ENCODE data around the gene TRPV4.

The TRPV4 gene

DNA sequence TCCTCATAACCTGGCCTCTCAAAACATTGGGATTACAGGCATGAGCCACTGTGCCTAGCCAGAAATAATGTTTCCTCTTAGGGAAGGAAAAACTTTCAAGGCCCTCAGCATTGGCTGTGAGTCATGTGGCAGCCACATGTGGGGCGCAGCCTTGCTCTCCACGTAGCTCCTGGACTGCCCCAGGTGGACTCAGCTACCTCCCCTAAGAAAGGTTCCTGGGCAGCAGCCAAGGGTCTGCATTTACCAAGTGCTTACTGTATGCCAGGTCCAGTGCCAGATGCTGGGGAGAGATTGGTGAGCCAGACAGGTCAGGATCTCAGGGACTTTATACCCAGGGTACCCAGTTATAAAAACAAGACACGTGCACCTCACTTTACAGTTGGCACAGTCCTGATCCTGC is 3.7 kb upstream of the TRPV4 start:
- H3K9me3 ChIP-seq (ENCODE audit: low read depth, low read length): no peaks in the 10 kb centered on the region
- TF ChIP-seq POLR2AphosphoS5 (IDR thresholded peaks at IDR 0.05; ENCODE audit: borderline replicate concordance, low read depth, low read length) (no peak), EZH2 (IDR thresholded peaks at IDR 0.05) (no peak), FOXP2 (optimal IDR thresholded peaks at IDR 0.05; ENCODE audit: control extremely low read depth, extremely low read length, insufficient read depth) (no peak)
- no peaks in the 10 kb centered on the region for H3K36me3 ChIP-seq (ENCODE audit: insufficient read depth, low read length)
- H3K9ac ChIP-seq (ENCODE audit: insufficient read length): no peak overlapping the region
- H3K4me3 ChIP-seq: no peak overlapping the region
- no peak for DNase-seq (ENCODE audit: low read depth, low spot score)
- no peak overlapping the region for H3K27ac ChIP-seq

DNA sequence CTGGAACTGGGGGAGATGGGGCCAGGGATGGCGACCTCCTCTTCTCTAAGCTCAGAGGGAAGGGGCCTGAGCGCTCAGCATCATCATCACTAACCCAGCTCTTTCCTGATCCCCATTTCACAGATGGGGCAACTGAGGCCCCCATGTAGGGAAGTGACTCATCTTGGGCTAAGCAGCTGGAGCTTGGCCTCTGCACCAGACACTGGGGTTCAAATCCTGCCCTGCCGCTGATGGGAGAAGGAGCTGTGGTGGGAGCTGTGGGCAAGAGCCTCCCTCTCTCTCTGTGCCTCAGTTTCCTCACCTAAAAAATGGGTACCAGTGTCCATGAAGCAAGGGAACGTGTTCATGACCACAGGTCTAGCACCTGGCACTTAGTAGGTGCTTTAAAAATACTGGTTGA is 2.6 kb upstream of the TRPV4 start:
- TF ChIP-seq FOXP2 (optimal IDR thresholded peaks at IDR 0.05; ENCODE audit: control extremely low read depth, extremely low read length, insufficient read depth) (no peak), EZH2 (IDR thresholded peaks at IDR 0.05) (no peak), POLR2AphosphoS5 (IDR thresholded peaks at IDR 0.05; ENCODE audit: borderline replicate concordance, low read depth, low read length) (no peak)
- Histone ChIP-seq H3K9ac (ENCODE audit: insufficient read length) (no peak overlapping the region), H3K36me3 (ENCODE audit: insufficient read depth, low read length) (no peaks in the 10 kb centered on the region), H3K4me3 (no peak overlapping the region), H3K27ac (no peak overlapping the region), H3K9me3 (ENCODE audit: low read depth, low read length) (no peaks in the 10 kb centered on the region)
- DNase-seq (ENCODE audit: low read depth, low spot score): no peak

- Histone ChIP-seq H3K9ac (ENCODE audit: insufficient read length) (no peak overlapping the region), H3K4me3 (no peak overlapping the region)
These were observed 474 bp downstream of the TRPV4 start for GRCh38 chr12:109832541-109833306.

GRCh38 chr12:109831929-109832328 is 1.3 kb downstream of the TRPV4 start:
- no peak overlapping the region for H3K9ac ChIP-seq (ENCODE audit: insufficient read length)
- H3K36me3 ChIP-seq (ENCODE audit: insufficient read depth, low read length): no peaks in the 10 kb centered on the region
- no peak for DNase-seq (ENCODE audit: low read depth, low spot score)
- H3K27ac ChIP-seq: no peak overlapping the region
- no peak overlapping the region for H3K4me3 ChIP-seq
- TF ChIP-seq FOXP2 (optimal IDR thresholded peaks at IDR 0.05; ENCODE audit: control extremely low read depth, extremely low read length, insufficient read depth) (no peak), EZH2 (IDR thresholded peaks at IDR 0.05) (no peak), POLR2AphosphoS5 (IDR thresholded peaks at IDR 0.05; ENCODE audit: borderline replicate concordance, low read depth, low read length) (no peak)
- no peaks in the 10 kb centered on the region for H3K9me3 ChIP-seq (ENCODE audit: low read depth, low read length)

More at GRCh38 chr12:109832541-109833306, 474 bp downstream of the TRPV4 start:
- H3K9me3 ChIP-seq (ENCODE audit: low read depth, low read length): no peaks in the 10 kb centered on the region
- H3K36me3 ChIP-seq (ENCODE audit: insufficient read depth, low read length): no peaks in the 10 kb centered on the region
- DNase-seq (ENCODE audit: low read depth, low spot score): no peak
- H3K27ac ChIP-seq: no peak overlapping the region
- no peak for TF ChIP-seq FOXP2 (optimal IDR thresholded peaks at IDR 0.05; ENCODE audit: control extremely low read depth, extremely low read length, insufficient read depth)
- TF ChIP-seq POLR2AphosphoS5 (IDR thresholded peaks at IDR 0.05; ENCODE audit: borderline replicate concordance, low read depth, low read length): no peak
- TF ChIP-seq EZH2 (IDR thresholded peaks at IDR 0.05): no peak

DNA sequence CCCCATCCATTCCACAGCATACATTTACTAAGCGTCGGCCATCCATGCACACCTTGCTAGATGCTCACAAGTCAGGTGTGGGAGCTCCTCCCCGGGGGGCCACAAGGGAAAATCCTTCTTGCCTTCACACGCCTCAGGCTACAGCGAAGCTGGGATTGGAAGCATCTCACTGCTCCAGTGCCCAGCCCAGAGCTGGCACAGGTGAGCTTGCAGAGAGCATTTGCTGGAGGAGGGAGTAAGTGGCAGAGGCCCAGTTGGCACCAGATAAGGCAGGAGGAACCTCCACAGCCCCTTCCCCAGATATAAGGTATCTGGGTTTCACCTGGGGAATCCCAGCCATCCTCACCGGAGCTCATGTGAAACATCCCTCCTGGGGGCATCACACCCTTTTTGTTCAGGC is 1.8 kb downstream of the TRPV4 start:
- no peaks in the 10 kb centered on the region for H3K9me3 ChIP-seq (ENCODE audit: low read depth, low read length)
- no peak for DNase-seq (ENCODE audit: low read depth, low spot score)

DNA sequence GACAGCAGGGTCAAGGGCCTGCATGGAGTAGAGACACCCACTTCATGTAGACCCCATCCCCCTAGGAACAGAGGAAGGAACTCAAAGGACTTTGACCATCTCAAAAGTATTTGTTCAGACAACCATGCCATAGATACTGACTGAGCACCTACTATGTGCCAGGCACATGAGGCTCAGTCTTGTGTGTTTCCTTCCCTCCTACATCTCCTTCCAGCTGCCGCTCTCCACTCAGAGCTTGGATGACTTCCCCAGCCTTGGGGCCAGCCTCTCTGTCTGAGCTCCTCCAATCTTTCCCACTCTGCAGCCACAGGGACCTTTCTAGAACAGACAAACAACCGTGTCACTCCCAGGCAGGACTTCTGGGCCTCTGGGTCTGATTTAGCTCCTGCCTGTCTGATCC is 2.5 kb downstream of the TRPV4 start:
- TF ChIP-seq POLR2AphosphoS5 (IDR thresholded peaks at IDR 0.05; ENCODE audit: borderline replicate concordance, low read depth, low read length) (no peak), FOXP2 (optimal IDR thresholded peaks at IDR 0.05; ENCODE audit: control extremely low read depth, extremely low read length, insufficient read depth) (no peak), EZH2 (IDR thresholded peaks at IDR 0.05) (no peak)
- no peak for DNase-seq (ENCODE audit: low read depth, low spot score)
- Histone ChIP-seq H3K9ac (ENCODE audit: insufficient read length) (no peak overlapping the region), H3K36me3 (ENCODE audit: insufficient read depth, low read length) (no peaks in the 10 kb centered on the region), H3K9me3 (ENCODE audit: low read depth, low read length) (no peaks in the 10 kb centered on the region), H3K4me3 (no peak overlapping the region), H3K27ac (no peak overlapping the region)

More for the DNA sequence above, 1.8 kb downstream of the TRPV4 start:
- TF ChIP-seq EZH2 (IDR thresholded peaks at IDR 0.05) (no peak), POLR2AphosphoS5 (IDR thresholded peaks at IDR 0.05; ENCODE audit: borderline replicate concordance, low read depth, low read length) (no peak), FOXP2 (optimal IDR thresholded peaks at IDR 0.05; ENCODE audit: control extremely low read depth, extremely low read length, insufficient read depth) (no peak)
- Histone ChIP-seq H3K27ac (no peak overlapping the region), H3K9ac (ENCODE audit: insufficient read length) (no peak overlapping the region), H3K4me3 (no peak overlapping the region), H3K36me3 (ENCODE audit: insufficient read depth, low read length) (no peaks in the 10 kb centered on the region)

DNA sequence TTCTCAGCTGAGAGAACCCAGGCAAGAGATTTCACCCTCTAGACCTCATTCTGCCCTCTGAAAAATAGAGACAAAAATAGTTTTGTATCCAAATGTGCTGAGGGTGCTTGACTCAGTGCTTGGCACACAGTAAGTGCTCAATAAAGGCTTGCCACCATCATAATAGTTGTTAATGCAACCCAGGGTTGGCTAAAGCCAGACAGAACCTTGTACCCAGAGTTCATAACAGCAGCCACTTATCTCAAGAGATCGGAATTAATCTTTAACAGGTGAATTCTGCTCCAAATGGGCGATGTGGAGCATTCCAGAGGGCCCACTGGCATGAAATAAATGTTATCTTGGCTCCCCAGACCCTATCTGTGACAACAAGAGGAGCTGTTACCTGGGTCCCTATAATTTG is 2.9 kb downstream of the TRPV4 start:
- H3K27ac ChIP-seq: no peak overlapping the region
- no peak for TF ChIP-seq POLR2AphosphoS5 (IDR thresholded peaks at IDR 0.05; ENCODE audit: borderline replicate concordance, low read depth, low read length)
- TF ChIP-seq EZH2 (IDR thresholded peaks at IDR 0.05): no peak
- TF ChIP-seq FOXP2 (optimal IDR thresholded peaks at IDR 0.05; ENCODE audit: control extremely low read depth, extremely low read length, insufficient read depth): no peak
- no peak for DNase-seq (ENCODE audit: low read depth, low spot score)
- no peaks in the 10 kb centered on the region for H3K36me3 ChIP-seq (ENCODE audit: insufficient read depth, low read length)
- H3K9ac ChIP-seq (ENCODE audit: insufficient read length): no peak overlapping the region
- no peaks in the 10 kb centered on the region for H3K9me3 ChIP-seq (ENCODE audit: low read depth, low read length)
- H3K4me3 ChIP-seq: no peak overlapping the region

DNA sequence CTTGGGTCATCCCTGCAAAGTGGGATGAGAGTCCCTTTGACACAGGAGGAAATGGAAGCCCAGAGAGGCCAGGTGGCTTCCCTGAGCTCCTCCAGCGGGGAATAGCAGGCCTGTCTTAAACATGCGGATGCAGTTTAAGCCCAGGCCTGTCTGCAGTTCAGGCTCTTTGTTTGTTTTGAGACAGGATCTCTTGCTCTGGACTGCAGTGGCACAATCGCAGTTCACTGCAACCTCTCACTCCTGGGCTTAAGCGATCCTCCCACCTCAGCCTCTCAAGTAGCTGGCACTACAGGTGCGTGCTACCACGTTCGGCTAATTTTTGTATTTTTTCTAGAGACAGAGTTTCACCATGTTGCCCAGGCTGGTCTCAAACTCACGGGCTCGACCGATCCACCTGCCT is 3.5 kb downstream of the TRPV4 start:
- TF ChIP-seq POLR2AphosphoS5 (IDR thresholded peaks at IDR 0.05; ENCODE audit: borderline replicate concordance, low read depth, low read length): no peak
- TF ChIP-seq EZH2 (IDR thresholded peaks at IDR 0.05): no peak
- TF ChIP-seq FOXP2 (optimal IDR thresholded peaks at IDR 0.05; ENCODE audit: control extremely low read depth, extremely low read length, insufficient read depth): no peak
- H3K9me3 ChIP-seq (ENCODE audit: low read depth, low read length): no peaks in the 10 kb centered on the region
- no peaks in the 10 kb centered on the region for H3K36me3 ChIP-seq (ENCODE audit: insufficient read depth, low read length)
- DNase-seq (ENCODE audit: low read depth, low spot score): no peak
- H3K4me3 ChIP-seq: no peak overlapping the region
- no peak overlapping the region for H3K27ac ChIP-seq
- H3K9ac ChIP-seq (ENCODE audit: insufficient read length): no peak overlapping the region

All from SK-N-MC (cell line).